HEK293T (cell line): Measurements from ENCODE around the gene COBLL1.

ENCODE experiments used
- ARNT ChIP-seq: fragments of 450-650 bp; IDR thresholded peaks from 2 replicates; pipeline ENCODE4 v1.6.1; 2017; ENCODE audit warnings: mild to moderate bottlenecking
- BHLHE40 ChIP-seq: fragments of 450-650 bp; IDR thresholded peaks from 2 replicates; pipeline ENCODE4 v1.6.1; 2016; ENCODE audit warnings: mild to moderate bottlenecking, moderate library complexity, borderline replicate concordance
- ELF4 ChIP-seq: fragments of 450-650 bp; IDR thresholded peaks from 2 replicates; pipeline ENCODE4 v1.6.1; 2017; ENCODE audit warnings: antibody characterized with exemption
- FOXM1 ChIP-seq: fragments of 450-650 bp; IDR thresholded peaks from 2 replicates; pipeline ENCODE4 v1.6.1; 2017; ENCODE audit warnings: mild to moderate bottlenecking, borderline replicate concordance
- L3MBTL2 ChIP-seq: fragments of 450-650 bp; conservative IDR thresholded peaks from 2 replicates; pipeline ENCODE4 v1.6.1; 2016; ENCODE audit warnings: mild to moderate bottlenecking
- NFRKB ChIP-seq: fragments of 450-650 bp; IDR thresholded peaks from 2 replicates; pipeline ENCODE4 v1.6.1; 2016; ENCODE audit warnings: mild to moderate bottlenecking, moderate library complexity
- SP1 ChIP-seq: fragments of 450-650 bp; IDR thresholded peaks from 2 replicates; pipeline ENCODE4 v1.6.1; 2017
- TARDBP ChIP-seq: fragments of 450-650 bp; IDR thresholded peaks from 2 replicates; pipeline ENCODE4 v1.6.1; 2016
- ZNF384 ChIP-seq: fragments of 450-650 bp; IDR thresholded peaks from 2 replicates; pipeline ENCODE4 v1.6.1; 2016

- no peak for TF ChIP-seq BHLHE40
- no peak for TF ChIP-seq L3MBTL2
- no peak for TF ChIP-seq FOXM1
- no peak for TF ChIP-seq TARDBP
- TF ChIP-seq ELF4: no peak
- no peak for TF ChIP-seq SP1
- no peak for TF ChIP-seq ZNF384
- no peak for TF ChIP-seq ARNT
- no peak for TF ChIP-seq NFRKB
Measured at GRCh38 chr2:164797627-164798026, 44.0 kb downstream of the COBLL1 start.
